AG04449 (cell line): ENCODE data around the gene ABI3BP.

Source experiments
- CTCF ChIA-PET: fragments of 350-600 bp; formaldehyde crosslinking; extraction: SDS; loops from one replicate; lab custom pipeline; 2021; ENCODE audit warnings: antibody characterized with exemption; lab: Yijun Ruan, JAX
- POLR2A ChIA-PET: fragments of 400-600, 350-600 bp; formaldehyde crosslinking; extraction: SDS; loops from one replicate; lab custom pipeline; 2020; ENCODE audit warnings: antibody characterized with exemption, inconsistent platforms; lab: Yijun Ruan, JAX
- DNase-seq: peaks from one replicate; pipeline ENCODE4 v3.0.0-alpha.2; 2010; ENCODE audit warnings: low read depth, low spot score
- H3K4me3 ChIP-seq: 2 replicates; pipeline ENCODE4 v1.5.1; 2011; ENCODE audit warnings: low read depth, mild to moderate bottlenecking, control low read depth, low read length
- TF ChIP-seq, protein P1 (sequence below): IDR thresholded peaks from one replicate; pipeline ENCODE4 v1.5.1; 2011; ENCODE audit warnings: mild to moderate bottlenecking, moderate library complexity, low read length, control low read depth, inconsistent platforms; ENCODE audit not compliant: insufficient read depth; ENCODE audit errors: missing control alignments

Gene ABI3BP

DNA sequence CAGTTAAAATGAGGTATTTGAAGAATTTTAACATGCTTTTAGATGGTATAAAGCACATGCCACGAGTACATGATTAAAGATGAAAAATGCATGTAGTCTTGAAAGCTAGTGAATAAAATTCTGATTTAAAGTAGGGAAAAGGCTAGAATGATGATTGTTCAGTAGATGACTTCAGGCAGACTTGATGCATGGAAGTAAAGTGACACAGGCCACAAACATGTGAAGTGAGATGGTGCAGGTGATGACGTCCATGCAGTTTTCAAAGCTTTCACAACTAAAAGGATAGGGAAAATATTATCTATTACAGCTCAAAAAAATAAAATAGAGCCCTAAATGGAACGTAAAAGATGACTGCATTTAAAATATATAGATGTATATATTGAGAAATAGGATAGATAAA is 143.1 kb downstream of the ABI3BP start:
- ChIA-PET POLR2A (no interaction called here), CTCF (no interaction called here)
- H3K4me3 ChIP-seq: no peak overlapping the region
- DNase-seq: no peak
- TF ChIP-seq, protein P1, sequence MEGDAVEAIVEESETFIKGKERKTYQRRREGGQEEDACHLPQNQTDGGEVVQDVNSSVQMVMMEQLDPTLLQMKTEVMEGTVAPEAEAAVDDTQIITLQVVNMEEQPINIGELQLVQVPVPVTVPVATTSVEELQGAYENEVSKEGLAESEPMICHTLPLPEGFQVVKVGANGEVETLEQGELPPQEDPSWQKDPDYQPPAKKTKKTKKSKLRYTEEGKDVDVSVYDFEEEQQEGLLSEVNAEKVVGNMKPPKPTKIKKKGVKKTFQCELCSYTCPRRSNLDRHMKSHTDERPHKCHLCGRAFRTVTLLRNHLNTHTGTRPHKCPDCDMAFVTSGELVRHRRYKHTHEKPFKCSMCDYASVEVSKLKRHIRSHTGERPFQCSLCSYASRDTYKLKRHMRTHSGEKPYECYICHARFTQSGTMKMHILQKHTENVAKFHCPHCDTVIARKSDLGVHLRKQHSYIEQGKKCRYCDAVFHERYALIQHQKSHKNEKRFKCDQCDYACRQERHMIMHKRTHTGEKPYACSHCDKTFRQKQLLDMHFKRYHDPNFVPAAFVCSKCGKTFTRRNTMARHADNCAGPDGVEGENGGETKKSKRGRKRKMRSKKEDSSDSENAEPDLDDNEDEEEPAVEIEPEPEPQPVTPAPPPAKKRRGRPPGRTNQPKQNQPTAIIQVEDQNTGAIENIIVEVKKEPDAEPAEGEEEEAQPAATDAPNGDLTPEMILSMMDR: no peak

DNA sequence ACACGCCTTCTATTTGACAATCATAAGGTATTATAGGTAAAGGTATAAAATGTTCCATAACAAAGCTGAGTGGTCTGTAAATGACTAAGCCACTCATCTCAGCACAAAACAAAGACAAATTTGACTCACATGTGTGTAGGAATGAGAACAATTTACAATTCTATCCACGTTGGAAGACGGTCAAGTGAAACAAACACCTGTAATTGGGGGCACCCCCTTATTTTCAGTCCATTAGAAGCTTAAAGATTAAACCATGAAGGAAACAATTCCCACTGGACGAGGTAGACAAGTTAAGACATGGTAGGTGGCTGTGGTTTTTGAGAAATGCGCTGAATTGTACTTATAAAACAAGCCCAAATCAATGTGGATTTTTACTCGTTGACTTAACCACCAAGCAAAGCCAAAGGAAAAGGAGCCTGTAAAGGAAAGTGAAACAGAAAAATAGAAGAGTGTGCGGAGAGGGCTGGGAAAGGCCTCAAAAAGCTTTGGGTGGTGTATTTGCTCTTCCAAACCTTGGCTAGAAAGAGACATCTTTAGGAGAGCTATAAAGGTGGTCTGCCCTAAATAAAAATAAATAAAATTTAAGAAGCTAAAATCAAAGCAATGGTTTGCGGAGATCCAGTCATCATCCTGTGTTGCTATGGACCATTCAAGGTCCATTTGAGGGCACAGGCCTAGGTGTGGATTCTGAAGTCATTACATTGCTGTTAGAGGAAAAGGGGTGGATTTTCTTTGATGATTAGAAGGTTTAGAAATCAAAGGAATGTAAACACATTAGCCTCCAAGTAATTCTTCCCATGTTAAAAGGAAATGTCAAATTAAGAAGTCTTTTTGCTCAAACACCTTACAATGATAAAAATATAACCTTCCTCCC is 148.9 kb downstream of the ABI3BP start:
- H3K4me3 ChIP-seq: no peak overlapping the region
- TF ChIP-seq, protein P1: no peak
- ChIA-PET POLR2A (no interaction called here), CTCF (no interaction called here)
- no peak for DNase-seq

DNA sequence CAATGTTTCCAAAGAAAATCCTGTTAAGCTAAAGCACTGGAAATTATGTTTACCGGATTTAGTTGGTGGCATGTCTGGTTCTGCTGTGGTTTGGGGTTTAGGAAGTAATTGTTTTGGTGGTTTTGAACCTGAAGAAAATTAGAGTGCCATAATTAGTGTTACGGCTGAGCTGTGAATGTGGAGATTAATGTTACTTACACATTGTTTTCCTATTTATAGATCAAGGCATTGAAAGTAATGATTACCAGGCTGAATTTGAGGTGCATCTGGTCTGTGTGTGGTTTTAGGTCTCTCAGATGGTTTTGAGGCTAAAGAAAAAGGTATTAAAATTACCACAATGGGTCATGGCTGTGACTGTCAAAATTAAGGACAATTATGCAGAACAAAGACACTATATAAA is 155.1 kb downstream of the ABI3BP start:
- TF ChIP-seq, protein P1: no peak
- H3K4me3 ChIP-seq: no peak overlapping the region
- POLR2A ChIA-PET: no interaction called here
- CTCF ChIA-PET: no interaction called here
- DNase-seq: no peak

DNA sequence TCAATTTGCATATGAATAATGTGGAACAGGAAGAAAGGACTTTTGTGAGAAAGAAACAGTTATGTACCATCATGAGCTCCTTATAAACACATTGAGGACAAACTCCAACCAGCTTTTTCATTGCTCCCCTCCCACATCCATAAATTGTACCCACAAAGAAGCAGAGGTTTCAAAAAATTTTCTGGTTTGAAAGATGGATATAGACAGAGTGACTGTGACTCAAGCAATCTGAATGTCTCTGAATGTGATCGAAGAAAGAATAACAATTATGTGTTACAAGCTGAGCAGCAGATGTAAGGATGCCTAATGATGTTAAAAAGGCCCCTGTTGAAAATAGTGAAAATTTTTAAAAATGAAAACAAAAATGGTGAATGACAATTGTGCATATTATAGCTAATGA is 156.6 kb downstream of the ABI3BP start:
- no peak for DNase-seq
- ChIA-PET POLR2A (no interaction called here), CTCF (interaction anchor here (0.6 kb wide), 1 partner anchor 359 kb away, joined by 3 read pairs; no protein-coding TSS in a partner anchor)
- TF ChIP-seq, protein P1: no peak
- no peak overlapping the region for H3K4me3 ChIP-seq

- ChIA-PET CTCF (no interaction called here), POLR2A (no interaction called here)
- no peak for DNase-seq
- no peak overlapping the region for H3K4me3 ChIP-seq
- TF ChIP-seq, protein P1: no peak
Measured at GRCh38 chr3:100834332-100834731, 158.9 kb downstream of the ABI3BP start.

GRCh38 chr3:100833483-100833882 is 159.7 kb downstream of the ABI3BP start:
- ChIA-PET POLR2A (no interaction called here), CTCF (no interaction called here)
- no peak for DNase-seq
- no peak overlapping the region for H3K4me3 ChIP-seq
- TF ChIP-seq, protein P1: no peak
